ENCODE results near the gene PTCD2.

- TF ChIP-seq MAX (CRISPR knock-in tag; IDR thresholded peaks at IDR 0.05): no peak
- TF ChIP-seq TCF7L2 (IDR thresholded peaks at IDR 0.05; ENCODE audit: low read depth, low read length): no peak
- TF ChIP-seq ZNF140 (CRISPR knock-in tag; IDR thresholded peaks at IDR 0.05): no peak
- TF ChIP-seq MCM7 (IDR thresholded peaks at IDR 0.05): no peak
- TF ChIP-seq ZNF766 (CRISPR knock-in tag; conservative IDR thresholded peaks at IDR 0.05): no peak
- TF ChIP-seq ZKSCAN1 (IDR thresholded peaks at IDR 0.05; ENCODE audit: low read depth, low read length): no peak
- TF ChIP-seq HDAC6 (IDR thresholded peaks at IDR 0.05; ENCODE audit: low read depth, low read length): no peak
- no peak for TF ChIP-seq ZNF282 (CRISPR knock-in tag; IDR thresholded peaks at IDR 0.05)
- TF ChIP-seq, protein P1, sequence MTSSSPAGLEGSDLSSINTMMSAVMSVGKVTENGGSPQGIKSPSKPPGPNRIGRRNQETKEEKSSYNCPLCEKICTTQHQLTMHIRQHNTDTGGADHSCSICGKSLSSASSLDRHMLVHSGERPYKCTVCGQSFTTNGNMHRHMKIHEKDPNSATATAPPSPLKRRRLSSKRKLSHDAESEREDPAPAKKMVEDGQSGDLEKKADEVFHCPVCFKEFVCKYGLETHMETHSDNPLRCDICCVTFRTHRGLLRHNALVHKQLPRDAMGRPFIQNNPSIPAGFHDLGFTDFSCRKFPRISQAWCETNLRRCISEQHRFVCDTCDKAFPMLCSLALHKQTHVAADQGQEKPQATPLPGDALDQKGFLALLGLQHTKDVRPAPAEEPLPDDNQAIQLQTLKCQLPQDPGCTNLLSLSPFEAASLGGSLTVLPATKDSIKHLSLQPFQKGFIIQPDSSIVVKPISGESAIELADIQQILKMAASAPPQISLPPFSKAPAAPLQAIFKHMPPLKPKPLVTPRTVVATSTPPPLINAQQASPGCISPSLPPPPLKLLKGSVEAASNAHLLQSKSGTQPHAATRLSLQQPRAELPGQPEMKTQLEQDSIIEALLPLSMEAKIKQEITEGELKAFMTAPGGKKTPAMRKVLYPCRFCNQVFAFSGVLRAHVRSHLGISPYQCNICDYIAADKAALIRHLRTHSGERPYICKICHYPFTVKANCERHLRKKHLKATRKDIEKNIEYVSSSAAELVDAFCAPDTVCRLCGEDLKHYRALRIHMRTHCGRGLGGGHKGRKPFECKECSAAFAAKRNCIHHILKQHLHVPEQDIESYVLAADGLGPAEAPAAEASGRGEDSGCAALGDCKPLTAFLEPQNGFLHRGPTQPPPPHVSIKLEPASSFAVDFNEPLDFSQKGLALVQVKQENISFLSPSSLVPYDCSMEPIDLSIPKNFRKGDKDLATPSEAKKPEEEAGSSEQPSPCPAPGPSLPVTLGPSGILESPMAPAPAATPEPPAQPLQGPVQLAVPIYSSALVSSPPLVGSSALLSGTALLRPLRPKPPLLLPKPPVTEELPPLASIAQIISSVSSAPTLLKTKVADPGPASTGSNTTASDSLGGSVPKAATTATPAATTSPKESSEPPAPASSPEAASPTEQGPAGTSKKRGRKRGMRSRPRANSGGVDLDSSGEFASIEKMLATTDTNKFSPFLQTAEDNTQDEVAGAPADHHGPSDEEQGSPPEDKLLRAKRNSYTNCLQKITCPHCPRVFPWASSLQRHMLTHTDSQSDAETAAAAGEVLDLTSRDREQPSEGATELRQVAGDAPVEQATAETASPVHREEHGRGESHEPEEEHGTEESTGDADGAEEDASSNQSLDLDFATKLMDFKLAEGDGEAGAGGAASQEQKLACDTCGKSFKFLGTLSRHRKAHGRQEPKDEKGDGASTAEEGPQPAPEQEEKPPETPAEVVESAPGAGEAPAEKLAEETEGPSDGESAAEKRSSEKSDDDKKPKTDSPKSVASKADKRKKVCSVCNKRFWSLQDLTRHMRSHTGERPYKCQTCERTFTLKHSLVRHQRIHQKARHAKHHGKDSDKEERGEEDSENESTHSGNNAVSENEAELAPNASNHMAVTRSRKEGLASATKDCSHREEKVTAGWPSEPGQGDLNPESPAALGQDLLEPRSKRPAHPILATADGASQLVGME (CRISPR knock-in tag; IDR thresholded peaks at IDR 0.05): no peak
These were observed 19.4 kb upstream of the PTCD2 start for GRCh38 chr5:72300590-72301339.
